GM21360 (cell line): ENCODE results near the gene GALR3.

Experiments used
- ATAC-seq: cut with Tn5 transposase; IDR thresholded peaks from one replicate; pipeline ENCODE4 v1.9.1; 2021; ENCODE audit warnings: mild to moderate bottlenecking, moderate library complexity; ENCODE audit not compliant: unreplicated experiment

The GALR3 gene

GRCh38 chr22:37862570-37863325 is 39.6 kb downstream of the GALR3 start:
- no peak for ATAC-seq

- no peak for ATAC-seq
These were observed 42.3 kb downstream of the GALR3 start for GRCh38 chr22:37865510-37865909.

- ATAC-seq = no peak
These were observed 47.1 kb downstream of the GALR3 start for GRCh38 chr22:37870273-37870672.
